H1 (cell line): ENCODE measurements around the gene RASGEF1B. TPM values are rescaled to one million over a fixed set of nuclear protein-coding genes. Genes with fewer than 3 reads are reported as not detected.
A peak's percentile ranks its signal among the peaks of the same experiment; 100 is the strongest.

ENCODE experiments used
- CTCF ChIA-PET: fragments of 300-600 bp; sonication (Branson Sonifier 250); formaldehyde crosslinking; loops from one replicate; lab custom pipeline; 2021; ENCODE audit not compliant: partially characterized antibody; lab: Charles Lee
- POLR2A ChIA-PET: fragments of 300-600 bp; sonication (Branson Sonifier 250); formaldehyde crosslinking; loops from one replicate; lab custom pipeline; 2021; ENCODE audit warnings: inconsistent platforms; ENCODE audit not compliant: partially characterized antibody; lab: Charles Lee
- DNase-seq, 2 experiments: peaks; one replicate each; pipeline versions ENCODE4 v3.0.0 to v3.0.0-alpha.2; 2010 to 2022; ENCODE audit warnings: low spot score in 2 of 2, low read depth in 1 of 2, mixed read lengths in 1 of 2
- FAIRE-seq: peaks from 2 replicates; lab custom pipeline; 2011; peaks lifted over from hg19 to GRCh38; lab: Jason Lieb, UNC
- H2AFZ ChIP-seq: 2 replicates; pipeline ENCODE4 v1.8.1; 2012; ENCODE audit warnings: low read length, inconsistent platforms
- H2AK5ac ChIP-seq: 2 replicates; pipeline ENCODE4 v1.6.1; 2013; ENCODE audit warnings: low read depth, low read length
- H2BK120ac ChIP-seq: replicated peaks from 2 replicates; pipeline ENCODE3; 2013; ENCODE audit warnings: low read depth, low read length, inconsistent platforms
- H2BK12ac ChIP-seq: 2 replicates; pipeline ENCODE4 v1.6.1; 2013; ENCODE audit warnings: low read depth, low read length
- H2BK15ac ChIP-seq: 2 replicates; pipeline ENCODE4 v1.6.1; 2013; ENCODE audit warnings: low read length
- H2BK20ac ChIP-seq: 2 replicates; pipeline ENCODE4 v1.6.1; 2013; ENCODE audit warnings: low read length
- H2BK5ac ChIP-seq: 2 replicates; pipeline ENCODE4 v1.6.1; 2013; ENCODE audit warnings: low read depth, low read length
- H3K14ac ChIP-seq: 2 replicates; pipeline ENCODE4 v1.6.1; 2013; ENCODE audit warnings: inconsistent platforms; ENCODE audit not compliant: insufficient read length
- H3K18ac ChIP-seq: 2 replicates; pipeline ENCODE4 v1.6.1; 2013; ENCODE audit warnings: low read length; ENCODE audit errors: extremely low read depth
- H3K23ac ChIP-seq: 2 replicates; pipeline ENCODE4 v1.6.1; 2013; ENCODE audit warnings: inconsistent platforms; ENCODE audit not compliant: insufficient read length
- H3K23me2 ChIP-seq: 2 replicates; pipeline ENCODE4 v1.6.1; 2013; ENCODE audit warnings: low read depth, low read length
- H3K27ac ChIP-seq: 2 replicates; pipeline ENCODE4 v1.6.1; 2011; ENCODE audit warnings: low read depth, low read length, inconsistent platforms
- H3K27me3 ChIP-seq, 4 experiments: replicated peaks in 1 of 4; 1 replicate in 1 of 4; 2 replicates in 3 of 4; pipeline versions ENCODE4 v1.6.1 to v1.8.1; 2011 to 2013; ENCODE audit warnings: low read length in 3 of 4, mild to moderate bottlenecking in 3 of 4, inconsistent platforms in 2 of 4, mixed read lengths in 2 of 4, moderate library complexity in 1 of 4; ENCODE audit not compliant: control insufficient read depth in 3 of 4, insufficient read depth in 3 of 4; ENCODE audit errors: extremely low read depth in 1 of 4
- H3K36me3 ChIP-seq, 4 experiments: 2 replicates each; pipeline versions ENCODE4 v1.6.1 to v1.8.1; 2011 to 2013; ENCODE audit warnings: mild to moderate bottlenecking in 4 of 4, low read length in 3 of 4, moderate library complexity in 2 of 4, control low read depth in 1 of 4, inconsistent platforms in 1 of 4; ENCODE audit not compliant: insufficient read depth in 4 of 4, control insufficient read depth in 2 of 4
- H3K4ac ChIP-seq: replicated peaks from 2 replicates; pipeline ENCODE3; 2013; ENCODE audit warnings: low read length, low read depth, mixed read lengths, inconsistent platforms; ENCODE audit not compliant: insufficient read length
- H3K4me1 ChIP-seq, 4 experiments: replicated peaks in 1 of 4; 1 replicate in 1 of 4; 2 replicates in 3 of 4; pipeline versions ENCODE4 v1.6.1 to v1.8.1; 2011 to 2013; ENCODE audit warnings: low read length in 3 of 4, inconsistent platforms in 2 of 4, mixed read lengths in 1 of 4; ENCODE audit not compliant: insufficient read depth in 4 of 4, control insufficient read depth in 3 of 4
- H3K4me2 ChIP-seq, 2 experiments: 2 replicates each; pipeline versions ENCODE4 v1.6.1 to v1.8.1; 2011 to 2013; ENCODE audit warnings: low read depth in 2 of 2, low read length in 2 of 2, control low read depth in 1 of 2, inconsistent platforms in 1 of 2, mild to moderate bottlenecking in 1 of 2; ENCODE audit not compliant: insufficient read depth in 1 of 2
- H3K4me3 ChIP-seq, 4 experiments: fragments of 200-600, 300-600 bp in 1 of 4; sonication (generic), shearing (Covaris generic), sonication (Bioruptor Twin) in 1 of 4; 2 replicates each; pipeline versions ENCODE4 v1.5.1 to v1.8.1; 2011 to 2016; ENCODE audit warnings: low read length in 4 of 4, low read depth in 3 of 4, control low read depth in 2 of 4, inconsistent platforms in 2 of 4, mild to moderate bottlenecking in 2 of 4, mixed read lengths in 1 of 4, moderate library complexity in 1 of 4; ENCODE audit not compliant: insufficient read depth in 2 of 4; ENCODE audit errors: extremely low read depth in 1 of 4
- H3K56ac ChIP-seq: replicated peaks from 2 replicates; pipeline ENCODE3; 2013; ENCODE audit warnings: low read depth, mild to moderate bottlenecking, mixed read lengths, low read length, inconsistent platforms; ENCODE audit not compliant: insufficient read length
- H3K79me1 ChIP-seq: 2 replicates; pipeline ENCODE4 v1.6.1; 2013; ENCODE audit warnings: low read depth, low read length, control low read depth
- H3K79me2 ChIP-seq, 2 experiments: 2 replicates each; pipeline versions ENCODE4 v1.6.1 to v1.8.1; 2012 to 2013; ENCODE audit warnings: low read length in 2 of 2, mild to moderate bottlenecking in 2 of 2, inconsistent platforms in 1 of 2; ENCODE audit not compliant: insufficient read depth in 2 of 2, control insufficient read depth in 1 of 2
- H3K9ac ChIP-seq, 4 experiments: replicated peaks in 1 of 4; 1 replicate in 1 of 4; 2 replicates in 3 of 4; pipeline versions ENCODE4 v1.6.1 to v1.8.1; 2011 to 2013; ENCODE audit warnings: low read depth in 3 of 4, low read length in 3 of 4, control low read depth in 2 of 4, mild to moderate bottlenecking in 2 of 4, moderate library complexity in 2 of 4, inconsistent platforms in 1 of 4; ENCODE audit errors: extremely low read depth in 1 of 4
- H3K9me3 ChIP-seq, 2 experiments: 2 replicates each; pipeline versions ENCODE4 v1.6.1 to v1.8.1; 2012 to 2013; ENCODE audit warnings: mild to moderate bottlenecking in 2 of 2, moderate library complexity in 2 of 2, control low read depth in 1 of 2, inconsistent platforms in 1 of 2, low read depth in 1 of 2, low read length in 1 of 2, mixed read lengths in 1 of 2; ENCODE audit not compliant: insufficient read depth in 2 of 2
- H4K20me1 ChIP-seq, 2 experiments: replicated peaks in 1 of 2; 2 replicates each; pipeline versions ENCODE3 to v1.8.1; 2011 to 2013; ENCODE audit warnings: inconsistent platforms in 2 of 2, low read length in 2 of 2, mild to moderate bottlenecking in 1 of 2; ENCODE audit not compliant: insufficient read depth in 2 of 2, control insufficient read depth in 1 of 2
- H4K5ac ChIP-seq: 2 replicates; pipeline ENCODE4 v1.6.1; 2013; ENCODE audit warnings: low read length, low read depth, mixed read lengths, inconsistent platforms; ENCODE audit not compliant: insufficient read length
- H4K8ac ChIP-seq: 2 replicates; pipeline ENCODE4 v1.8.0; 2013; ENCODE audit warnings: mild to moderate bottlenecking, moderate library complexity, low read length, inconsistent platforms; ENCODE audit not compliant: insufficient read depth; ENCODE audit errors: extremely low read depth
- H4K91ac ChIP-seq: replicated peaks from 2 replicates; pipeline ENCODE3; 2013; ENCODE audit warnings: low read length, mixed read lengths, inconsistent platforms; ENCODE audit not compliant: insufficient read length
- CEBPB ChIP-seq: IDR thresholded peaks from 2 replicates; pipeline ENCODE4 v1.6.1; 2012; ENCODE audit warnings: low read depth, low read length
- CTCF ChIP-seq, 3 experiments: IDR thresholded peaks; 1 replicate in 2 of 3; 2 replicates in 1 of 3; pipeline versions ENCODE4 v1.5.1 to v1.6.1; 2011; ENCODE audit warnings: low read length in 3 of 3, mild to moderate bottlenecking in 3 of 3, inconsistent platforms in 2 of 3, low read depth in 1 of 3, moderate library complexity in 1 of 3; ENCODE audit not compliant: insufficient read depth in 1 of 3; ENCODE audit errors: control extremely low read depth in 1 of 3
- RAD21 ChIP-seq, 2 experiments: IDR thresholded peaks in 1 of 2; conservative IDR thresholded peaks in 1 of 2; 2 replicates each; pipeline ENCODE4 v1.6.1; 2011; ENCODE audit warnings: low read depth in 2 of 2, low read length in 2 of 2, improper control_type of control experiment in 1 of 2, inconsistent platforms in 1 of 2, mild to moderate bottlenecking in 1 of 2, moderate library complexity in 1 of 2
- WGBS, 2 experiments: shearing (Covaris generic) in 1 of 2; methylation state at CpG; one replicate each; pipeline versions ENCODE4 v1.1.6 to v1.1.7; 2013 to 2015; ENCODE audit warnings: low lambda C conversion rate in 2 of 2, mixed read lengths in 2 of 2, inconsistent platforms in 1 of 2, low coverage in 1 of 2, missing lambda C conversion rate in 1 of 2; ENCODE audit not compliant: insufficient replicate concordance in 2 of 2, insufficient coverage in 1 of 2, insufficient read length in 1 of 2; ENCODE audit errors: extremely low coverage in 1 of 2, missing lambda C conversion rate in 1 of 2; 5-methylcytosine and 5-hydroxymethylcytosine counted together
- polyA plus RNA-seq, 7 experiments: library from polyadenylated mRNA; depleted of rRNA in 3 of 7; stranded (reverse) in 5 of 7; unstranded in 2 of 7; fragments of >200 nt in 5 of 7; fragments of 200-250 nt in 2 of 7; gene quantifications; 1 replicate in 5 of 7; 2 replicates in 1 of 7; 4 replicates in 1 of 7; pipeline versions ENCODE4 v1.2.1 to v1.2.3, GENCODE V29; 2011 to 2013; ENCODE audit warnings: missing spikeins in 2 of 7, mixed read lengths in 2 of 7
- total RNA-seq: library from RNA; stranded (reverse); fragmentation: NEBNext Ultra II Directional; extraction: Animal tissue kit (Norgen Biotek cat#: 25700); gene quantifications from 2 replicates; pipeline ENCODE4 v1.2.1, GENCODE V29; 2021

RASGEF1B gene
- total and polyA plus RNA-seq, 2 of the 8 experiments (the other 6 are each of a cell fraction or from before 2014, with no cell fraction given), result 1.6 to 4.7 TPM

GRCh38 chr4:81404294-81404693, 67.4 kb downstream of the RASGEF1B start:
- CTCF ChIA-PET, result interaction anchor here (0.7 to 1.4 kb wide), 6 partner anchors 17 to 798 kb away, joined by 3 to 7 read pairs (median 3); no protein-coding TSS in a partner anchor
- Histone ChIP-seq H2BK12ac (no peak overlapping the region), H3K79me2 (no peaks in the 10 kb centered on the region), H3K23ac (no peak overlapping the region), H3K36me3 (no peaks in the 10 kb centered on the region), H3K27ac (no peak overlapping the region), H3K4me3 (no peak overlapping the region), H2BK5ac (no peak overlapping the region), H4K8ac (no peak overlapping the region), H3K4me1 (no peaks in the 10 kb centered on the region), H3K4ac (no peak overlapping the region), H3K9ac (no peak overlapping the region), H3K27me3 (no peaks in the 10 kb centered on the region), H4K91ac (no peak overlapping the region), H2AK5ac (no peak overlapping the region), H3K14ac (no peak overlapping the region), H3K56ac (no peak overlapping the region), H4K20me1 (no peaks in the 10 kb centered on the region), H2AFZ (no peak overlapping the region), H2BK120ac (no peak overlapping the region), H2BK20ac (no peak overlapping the region), H3K4me2 (no peak overlapping the region), H3K9me3 (no peaks in the 10 kb centered on the region), H3K18ac (no peak overlapping the region), H2BK15ac (no peak overlapping the region), H3K79me1 (no peaks in the 10 kb centered on the region), H3K23me2 (no peaks in the 10 kb centered on the region), H4K5ac (no peak overlapping the region)
- no peak for DNase-seq
- POLR2A ChIA-PET, result no interaction called here
- TF ChIP-seq CEBPB, result no peak
- peak; percentile 26 to 39; a peak in 2 of 4 replicates for TF ChIP-seq RAD21 (IDR thresholded peaks at IDR 0.05 in 1 of 2, conservative IDR thresholded peaks at IDR 0.05 in 1 of 2; ENCODE audit: low read depth in 2 of 2, low read length in 2 of 2)
- peak in 1 of 3 experiments; percentile 6; a peak in 1 of 4 replicates for TF ChIP-seq CTCF (IDR thresholded peaks at IDR 0.05; ENCODE audit: control extremely low read depth in 1 of 3, insufficient read depth in 1 of 3, low read depth in 1 of 3, low read length in 3 of 3)
- FAIRE-seq, result no peak
- WGBS, 2 experiments, result 87% methylated on average over 2 of the region's 2 CpGs; no CpG with 5 or more reads in 1 of the 2 experiments
